OCI-LY1 (cell line): ENCODE measurements around the gene TAF4.

Experiments used
- H2AFZ ChIP-seq: fragments of 200-600 bp; sonication (generic), shearing (Covaris generic); 2 replicates; pipeline ENCODE4 v1.6.0; 2014; ENCODE audit warnings: antibody characterized with exemption, mild to moderate bottlenecking, low read length
- H3F3A ChIP-seq: fragments of 200-600 bp; sonication (generic), shearing (Covaris generic); 2 replicates; pipeline ENCODE4 v1.6.0; 2014; ENCODE audit warnings: mild to moderate bottlenecking, antibody characterized with exemption, low read length, moderate library complexity; ENCODE audit not compliant: insufficient read depth
- H3K27ac ChIP-seq: fragments of 200-600 bp; sonication (generic); 2 replicates; pipeline ENCODE4 v1.5.1; 2014; ENCODE audit warnings: low read length, mixed run types, mild to moderate bottlenecking, low read depth; ENCODE audit not compliant: poor library complexity, severe bottlenecking
- H3K27me3 ChIP-seq: fragments of 200-600 bp; sonication (generic); 2 replicates; pipeline ENCODE4 v1.6.0; 2014; ENCODE audit warnings: antibody characterized with exemption, mild to moderate bottlenecking, low read length, moderate library complexity; ENCODE audit not compliant: insufficient read depth
- H3K36me3 ChIP-seq: fragments of 200-600 bp; sonication (generic); 2 replicates; pipeline ENCODE4 v1.6.1; 2014; ENCODE audit warnings: mild to moderate bottlenecking, antibody characterized with exemption, low read length, moderate library complexity, mixed read lengths; ENCODE audit not compliant: insufficient read depth
- H3K4me1 ChIP-seq: fragments of 200-600 bp; sonication (generic); 2 replicates; pipeline ENCODE4 v1.5.1; 2014; ENCODE audit warnings: mild to moderate bottlenecking, low read length, moderate library complexity; ENCODE audit not compliant: insufficient read depth, severe bottlenecking
- H3K4me2 ChIP-seq: fragments of 200-600 bp; sonication (generic), shearing (Covaris generic); 2 replicates; pipeline ENCODE4 v1.6.1; 2014; ENCODE audit warnings: low read length
- H3K4me3 ChIP-seq: fragments of 200-600 bp; sonication (generic); 2 replicates; pipeline ENCODE4 v1.5.1; 2014; ENCODE audit warnings: low read length, low read depth, mild to moderate bottlenecking, mixed read lengths; ENCODE audit not compliant: poor library complexity, severe bottlenecking
- H3K79me2 ChIP-seq: fragments of 200-600 bp; shearing (Covaris generic); 2 replicates; pipeline ENCODE4 v1.6.1; 2016; ENCODE audit warnings: mixed run types, low read length, mixed read lengths; ENCODE audit not compliant: insufficient read depth
- H3K9ac ChIP-seq: fragments of 200-600 bp; sonication (generic), shearing (Covaris generic); 2 replicates; pipeline ENCODE4 v1.6.1; 2014; ENCODE audit warnings: mild to moderate bottlenecking, low read length, mixed read lengths
- H3K9me2 ChIP-seq: fragments of 200-600 bp; sonication (generic), shearing (Covaris generic); 2 replicates; pipeline ENCODE4 v1.6.1; 2014; ENCODE audit warnings: low read depth, mild to moderate bottlenecking, low read length, mixed read lengths
- H3K9me3 ChIP-seq: fragments of 200-600 bp; shearing (Covaris generic); 2 replicates; pipeline ENCODE4 v1.6.1; 2014; ENCODE audit warnings: low read length, mixed read lengths
- H4K20me1 ChIP-seq: fragments of 200-600 bp; sonication (generic), shearing (Covaris generic); 2 replicates; pipeline ENCODE4 v1.6.0; 2016; ENCODE audit warnings: mild to moderate bottlenecking, low read length; ENCODE audit not compliant: insufficient read depth
- CTCF ChIP-seq: fragments of 200-600 bp; sonication (generic), shearing (Covaris generic); IDR thresholded peaks from 2 replicates; pipeline ENCODE4 v1.5.1; 2017; ENCODE audit warnings: mild to moderate bottlenecking, antibody characterized with exemption, low read length, moderate library complexity, mixed read lengths
- EZH2 ChIP-seq: fragments of 200-600 bp; sonication (generic), shearing (Covaris generic); IDR thresholded peaks from 2 replicates; pipeline ENCODE4 v1.8.0; 2017; ENCODE audit warnings: borderline replicate concordance, mixed run types, mild to moderate bottlenecking, antibody characterized with exemption, low read length, moderate library complexity, mixed read lengths

Gene TAF4

GRCh38 chr20:62066339-62066982 lies 780 bp upstream of the TAF4 start:
- H3K9ac ChIP-seq = peak overlapping the region; percentile 86
- H4K20me1 ChIP-seq = no peaks in the 10 kb centered on the region
- peaks cover 14% of the 10 kb centered on the region; the same call in 1 of the 2 replicates for H3K27me3 ChIP-seq
- TF ChIP-seq CTCF (no peak), EZH2 (no peak)
- H3K27ac ChIP-seq = no peak overlapping the region
- peaks cover 45% of the 10 kb centered on the region for H3K4me1 ChIP-seq
- H3K4me2 ChIP-seq = peak overlapping the region; percentile 87
- H3K79me2 ChIP-seq = peaks cover 16% of the 10 kb centered on the region; the same call in 1 of the 2 replicates
- H3K36me3 ChIP-seq = peaks cover 19% of the 10 kb centered on the region; the same call in 1 of the 2 replicates
- H3K9me3 ChIP-seq = no peaks in the 10 kb centered on the region
- no peaks in the 10 kb centered on the region for H3F3A ChIP-seq
- no peaks in the 10 kb centered on the region for H3K9me2 ChIP-seq
- H2AFZ ChIP-seq = 0 out of 2 replicates have a peak overlapping the region, but pooled peaks have one; percentile 31
- peak overlapping the region; percentile 75 for H3K4me3 ChIP-seq

GRCh38 chr20:62064770-62065673 lies 659 bp downstream of the TAF4 start:
- no peaks in the 10 kb centered on the region for H4K20me1 ChIP-seq
- TF ChIP-seq EZH2 (no peak), CTCF (no peak)

GRCh38 chr20:62063981-62064769 lies 1.5 kb downstream of the TAF4 start:
- peaks cover 8% of the 10 kb centered on the region; the same call in 1 of the 2 replicates for H3K27me3 ChIP-seq
- H3K9ac ChIP-seq = no peak overlapping the region; the same call in 1 of the 2 replicates
- no peak overlapping the region for H2AFZ ChIP-seq
- H3K4me3 ChIP-seq = peak overlapping the region; percentile 49
- H3K9me3 ChIP-seq = no peaks in the 10 kb centered on the region
- peaks cover 19% of the 10 kb centered on the region for H3K36me3 ChIP-seq
- no peaks in the 10 kb centered on the region for H3K9me2 ChIP-seq
- no peaks in the 10 kb centered on the region for H4K20me1 ChIP-seq
- peak overlapping the region; percentile 56 for H3K4me2 ChIP-seq
- no peaks in the 10 kb centered on the region for H3F3A ChIP-seq
- peaks cover 36% of the 10 kb centered on the region for H3K79me2 ChIP-seq
- peaks cover 61% of the 10 kb centered on the region for H3K4me1 ChIP-seq
- TF ChIP-seq EZH2 (no peak), CTCF (no peak)
- H3K27ac ChIP-seq = no peak overlapping the region

More at GRCh38 chr20:62064770-62065673, 659 bp downstream of the TAF4 start:
- Histone ChIP-seq H2AFZ (no peak overlapping the region), H3K79me2 (peaks cover 27% of the 10 kb centered on the region; the same call in 1 of the 2 replicates), H3K4me1 (peaks cover 52% of the 10 kb centered on the region), H3K36me3 (peaks cover 19% of the 10 kb centered on the region; the same call in 1 of the 2 replicates), H3K27me3 (peaks cover 12% of the 10 kb centered on the region; the same call in 1 of the 2 replicates), H3K9me3 (no peaks in the 10 kb centered on the region), H3K4me2 (no peak overlapping the region), H3F3A (no peaks in the 10 kb centered on the region), H3K27ac (no peak overlapping the region), H3K9me2 (no peaks in the 10 kb centered on the region), H3K4me3 (peak overlapping the region; percentile 66), H3K9ac (peak overlapping the region; percentile 60; the same call in 1 of the 2 replicates)
